ENCODE data around the gene PARD3. TPM values are rescaled to one million over a fixed set of nuclear protein-coding genes. Genes with fewer than 3 reads are reported as not detected.

Gene PARD3
- total RNA-seq, 1 experiment from 2014 or later: 46.3 TPM

DNA sequence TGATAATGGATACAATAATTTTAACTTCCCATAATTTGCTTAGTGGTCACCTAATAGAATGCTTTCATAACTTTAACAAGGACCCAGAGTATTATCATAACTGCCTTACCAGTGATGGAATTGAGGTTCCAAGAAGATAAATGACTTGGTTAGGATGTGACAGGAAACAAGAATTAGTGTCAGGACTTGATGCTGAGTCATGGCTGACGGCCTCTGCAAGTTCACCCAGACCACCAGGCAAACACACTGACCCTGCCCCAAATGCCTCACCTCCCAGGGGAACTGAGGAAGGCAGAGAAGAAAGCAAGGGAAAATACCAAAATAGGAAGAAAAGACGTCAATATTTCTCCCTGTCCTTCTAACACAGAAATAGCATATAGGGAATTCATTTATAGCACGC, 636.3 kb downstream of the PARD3 start:
- Histone ChIP-seq H3K9me2 (ENCODE audit: insufficient read depth) (no peaks in the 10 kb centered on the region), H2AFZ (ENCODE audit: low read depth, low read length, poor library complexity, severe bottlenecking) (no peak overlapping the region), H3K79me2 (ENCODE audit: insufficient read depth, low read length) (no peaks in the 10 kb centered on the region), H3K27ac (ENCODE audit: low read depth, low read length) (no peak overlapping the region), H3K4me2 (ENCODE audit: low read length) (no peak overlapping the region), H3K27me3 (ENCODE audit: insufficient read depth, low read length) (no peaks in the 10 kb centered on the region), H3K4me3 (replicated peaks in 1 of 2; ENCODE audit: low read depth in 1 of 2, low read length in 2 of 2) (no peak overlapping the region), H3K9me3 (ENCODE audit: control insufficient read depth in 1 of 2, insufficient read depth in 1 of 2, low read depth in 1 of 2, low read length in 2 of 2) (no peaks in the 10 kb centered on the region), H3K9ac (ENCODE audit: low read length) (no peak overlapping the region), H4K20me1 (ENCODE audit: insufficient read depth) (no peaks in the 10 kb centered on the region), H3K36me3 (ENCODE audit: control insufficient read depth in 1 of 2, insufficient read depth in 2 of 2, low read length in 2 of 2) (no peaks in the 10 kb centered on the region), H3K4me1 (ENCODE audit: control insufficient read depth in 1 of 2, insufficient read depth in 2 of 2, low read length in 2 of 2) (no peaks in the 10 kb centered on the region)
- POLR2A ChIA-PET: no interaction called here
- BruUV-seq (replicated peaks): no TSS peak
- TF ChIP-seq EGR1 (IDR thresholded peaks at IDR 0.05; ENCODE audit: low read depth) (no peak), ELF1 (IDR thresholded peaks at IDR 0.05; ENCODE audit: borderline replicate concordance, low read depth) (no peak), SRF (IDR thresholded peaks at IDR 0.05; ENCODE audit: low read depth) (no peak), EZH2 (IDR thresholded peaks at IDR 0.05) (no peak), YY1 (IDR thresholded peaks at IDR 0.05; ENCODE audit: extremely low read depth, insufficient replicate concordance, low read depth, low read length) (no peak), TCF7L2 (IDR thresholded peaks at IDR 0.05; ENCODE audit: borderline replicate concordance, extremely low read depth, insufficient read depth, insufficient read length) (no peak), SP1 (IDR thresholded peaks at IDR 0.05; ENCODE audit: low read depth) (no peak), MAX (IDR thresholded peaks at IDR 0.05) (no peak), ZNF274 (IDR thresholded peaks at IDR 0.05; ENCODE audit: low read depth, low read length) (no peak)
- intact Hi-C loops (cut with micrococcal nuclease): no loop called here
- CTCF ChIA-PET: no interaction called here
- RAD21 ChIA-PET (ENCODE audit: low non-redundant PET in 1 of 2, low total read pairs in 2 of 2, uncharacterized antibody in 2 of 2, unreplicated experiment in 2 of 2): no interaction called here
- ATAC-seq (no peak), DNase-seq (ENCODE audit: low read depth, low spot score) (no peak)

- H3K36me3 ChIP-seq (ENCODE audit: control insufficient read depth in 1 of 2, insufficient read depth in 2 of 2, low read length in 2 of 2): no peaks in the 10 kb centered on the region
- BruUV-seq (replicated peaks): no TSS peak
- TF ChIP-seq, protein P1, sequence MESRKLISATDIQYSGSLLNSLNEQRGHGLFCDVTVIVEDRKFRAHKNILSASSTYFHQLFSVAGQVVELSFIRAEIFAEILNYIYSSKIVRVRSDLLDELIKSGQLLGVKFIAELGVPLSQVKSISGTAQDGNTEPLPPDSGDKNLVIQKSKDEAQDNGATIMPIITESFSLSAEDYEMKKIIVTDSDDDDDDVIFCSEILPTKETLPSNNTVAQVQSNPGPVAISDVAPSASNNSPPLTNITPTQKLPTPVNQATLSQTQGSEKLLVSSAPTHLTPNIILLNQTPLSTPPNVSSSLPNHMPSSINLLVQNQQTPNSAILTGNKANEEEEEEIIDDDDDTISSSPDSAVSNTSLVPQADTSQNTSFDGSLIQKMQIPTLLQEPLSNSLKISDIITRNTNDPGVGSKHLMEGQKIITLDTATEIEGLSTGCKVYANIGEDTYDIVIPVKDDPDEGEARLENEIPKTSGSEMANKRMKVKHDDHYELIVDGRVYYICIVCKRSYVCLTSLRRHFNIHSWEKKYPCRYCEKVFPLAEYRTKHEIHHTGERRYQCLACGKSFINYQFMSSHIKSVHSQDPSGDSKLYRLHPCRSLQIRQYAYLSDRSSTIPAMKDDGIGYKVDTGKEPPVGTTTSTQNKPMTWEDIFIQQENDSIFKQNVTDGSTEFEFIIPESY (IDR thresholded peaks at IDR 0.05; ENCODE audit: extremely low read depth, insufficient replicate concordance, low read length): no peak
- no peak for TF ChIP-seq MAX (IDR thresholded peaks at IDR 0.05)
- TF ChIP-seq SRF (IDR thresholded peaks at IDR 0.05; ENCODE audit: low read depth): no peak
- TF ChIP-seq ELF1 (IDR thresholded peaks at IDR 0.05; ENCODE audit: borderline replicate concordance, low read depth): no peak
- TF ChIP-seq POLR2A (IDR thresholded peaks at IDR 0.05; ENCODE audit: borderline replicate concordance, extremely low read depth, insufficient read depth, insufficient read length): no peak
- no peak for TF ChIP-seq FOSL1 (IDR thresholded peaks at IDR 0.05; ENCODE audit: low read depth)
- TF ChIP-seq, protein P2, sequence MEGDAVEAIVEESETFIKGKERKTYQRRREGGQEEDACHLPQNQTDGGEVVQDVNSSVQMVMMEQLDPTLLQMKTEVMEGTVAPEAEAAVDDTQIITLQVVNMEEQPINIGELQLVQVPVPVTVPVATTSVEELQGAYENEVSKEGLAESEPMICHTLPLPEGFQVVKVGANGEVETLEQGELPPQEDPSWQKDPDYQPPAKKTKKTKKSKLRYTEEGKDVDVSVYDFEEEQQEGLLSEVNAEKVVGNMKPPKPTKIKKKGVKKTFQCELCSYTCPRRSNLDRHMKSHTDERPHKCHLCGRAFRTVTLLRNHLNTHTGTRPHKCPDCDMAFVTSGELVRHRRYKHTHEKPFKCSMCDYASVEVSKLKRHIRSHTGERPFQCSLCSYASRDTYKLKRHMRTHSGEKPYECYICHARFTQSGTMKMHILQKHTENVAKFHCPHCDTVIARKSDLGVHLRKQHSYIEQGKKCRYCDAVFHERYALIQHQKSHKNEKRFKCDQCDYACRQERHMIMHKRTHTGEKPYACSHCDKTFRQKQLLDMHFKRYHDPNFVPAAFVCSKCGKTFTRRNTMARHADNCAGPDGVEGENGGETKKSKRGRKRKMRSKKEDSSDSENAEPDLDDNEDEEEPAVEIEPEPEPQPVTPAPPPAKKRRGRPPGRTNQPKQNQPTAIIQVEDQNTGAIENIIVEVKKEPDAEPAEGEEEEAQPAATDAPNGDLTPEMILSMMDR (IDR thresholded peaks at IDR 0.05 in 2 of 3, conservative IDR thresholded peaks at IDR 0.05 in 1 of 3; ENCODE audit: borderline replicate concordance in 1 of 3, insufficient read depth in 1 of 3, low read depth in 2 of 3, low read length in 2 of 3): no peak
- no peak for TF ChIP-seq CEBPB (IDR thresholded peaks at IDR 0.05; ENCODE audit: low read depth)
- no peak for TF ChIP-seq ZNF274 (IDR thresholded peaks at IDR 0.05; ENCODE audit: low read depth, low read length)
- TF ChIP-seq, protein P3, sequence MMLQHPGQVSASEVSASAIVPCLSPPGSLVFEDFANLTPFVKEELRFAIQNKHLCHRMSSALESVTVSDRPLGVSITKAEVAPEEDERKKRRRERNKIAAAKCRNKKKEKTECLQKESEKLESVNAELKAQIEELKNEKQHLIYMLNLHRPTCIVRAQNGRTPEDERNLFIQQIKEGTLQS (IDR thresholded peaks at IDR 0.05): no peak
- no peak for TF ChIP-seq SIN3A (IDR thresholded peaks at IDR 0.05; ENCODE audit: low read depth)
- no peak for TF ChIP-seq YY1 (IDR thresholded peaks at IDR 0.05; ENCODE audit: extremely low read depth, insufficient replicate concordance, low read depth, low read length)
- TF ChIP-seq POLR2AphosphoS5 (IDR thresholded peaks at IDR 0.05; ENCODE audit: low read depth, low read length): no peak
- no peak for TF ChIP-seq EZH2 (IDR thresholded peaks at IDR 0.05)
- RAD21 ChIA-PET (ENCODE audit: low non-redundant PET in 1 of 2, low total read pairs in 2 of 2, uncharacterized antibody in 2 of 2, unreplicated experiment in 2 of 2): no interaction called here
- no peak overlapping the region for H2AFZ ChIP-seq (ENCODE audit: low read depth, low read length, poor library complexity, severe bottlenecking)
- no peaks in the 10 kb centered on the region for H3K9me3 ChIP-seq (ENCODE audit: control insufficient read depth in 1 of 2, insufficient read depth in 1 of 2, low read depth in 1 of 2, low read length in 2 of 2)
- no peaks in the 10 kb centered on the region for H3K27me3 ChIP-seq (ENCODE audit: insufficient read depth, low read length)
- no peak overlapping the region for H3K27ac ChIP-seq (ENCODE audit: low read depth, low read length)
- H3K4me3 ChIP-seq (replicated peaks in 1 of 2; ENCODE audit: low read depth in 1 of 2, low read length in 2 of 2): no peak overlapping the region
- intact Hi-C loops (cut with micrococcal nuclease): no loop called here
- no peak for ATAC-seq
- H3K79me2 ChIP-seq (ENCODE audit: insufficient read depth, low read length): no peaks in the 10 kb centered on the region
- no peak overlapping the region for H3K4me2 ChIP-seq (ENCODE audit: low read length)
- no peaks in the 10 kb centered on the region for H3K4me1 ChIP-seq (ENCODE audit: control insufficient read depth in 1 of 2, insufficient read depth in 2 of 2, low read length in 2 of 2)
- H4K20me1 ChIP-seq (ENCODE audit: insufficient read depth): no peaks in the 10 kb centered on the region
- no peak for DNase-seq (ENCODE audit: low read depth, low spot score)
- no peaks in the 10 kb centered on the region for H3K9me2 ChIP-seq (ENCODE audit: insufficient read depth)
- CTCF ChIA-PET: no interaction called here
- no peak overlapping the region for H3K9ac ChIP-seq (ENCODE audit: low read length)
- POLR2A ChIA-PET: no interaction called here
Measured at GRCh38 chr10:34178196-34178595, 636.9 kb downstream of the PARD3 start.

Data from HCT116 (cell line).